IPS-NIHi7 (cell line): Measurements from ENCODE around the gene CAPN9.
"Not testable (repeated sequence)": the region's sequence is repeated elsewhere in the genome, so short reads cannot be mapped to it uniquely, and the experiment has no call there.

ENCODE experiments used
- DNase-seq: peaks from one replicate; pipeline ENCODE4 v3.0.0; 2012; ENCODE audit warnings: mixed read lengths; ENCODE audit errors: extremely low spot score

Gene CAPN9

DNA sequence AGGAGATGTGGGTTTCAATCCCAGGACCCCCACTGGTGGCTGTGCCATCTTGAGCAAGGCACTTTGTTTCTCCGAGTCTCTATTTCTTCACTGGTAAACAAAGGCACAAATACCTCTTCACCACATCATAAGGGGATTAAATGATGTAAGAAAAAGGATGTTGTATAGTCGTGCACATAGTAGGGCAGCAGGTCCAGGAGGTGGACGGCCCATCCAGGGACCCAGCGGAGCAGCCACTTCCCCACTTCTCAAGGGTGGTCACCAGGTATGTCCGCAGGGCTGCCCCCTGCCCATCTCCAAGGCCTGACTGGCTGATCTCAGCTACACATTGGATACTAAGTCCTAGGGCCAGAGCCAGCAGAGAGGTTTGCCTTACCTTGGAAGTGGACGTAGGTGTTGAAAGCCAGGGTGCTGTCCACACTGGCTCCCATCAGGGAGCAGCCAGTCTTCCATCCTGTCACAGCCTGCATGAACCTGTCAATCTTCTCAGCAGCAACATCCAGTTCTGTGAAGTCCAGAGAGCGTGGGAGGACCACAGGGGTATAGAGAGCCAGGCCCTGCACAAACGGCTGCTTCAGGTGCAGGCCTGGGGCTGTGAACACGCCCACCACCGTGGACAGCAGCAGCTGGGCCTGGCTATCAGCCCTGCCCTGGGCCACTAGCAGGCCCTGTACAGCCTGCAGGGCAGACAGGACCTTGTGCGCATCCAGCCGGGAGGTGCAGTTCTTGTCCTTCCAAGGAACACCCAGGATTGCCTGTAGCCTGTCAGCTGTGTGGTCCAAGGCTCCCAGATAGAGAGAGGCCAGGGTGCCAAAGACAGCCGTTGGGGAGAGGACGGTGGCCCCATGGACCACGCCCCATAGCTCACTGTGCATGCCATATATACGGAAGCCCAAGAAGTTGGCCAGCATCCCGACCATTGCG lies 37.3 kb upstream of the CAPN9 start:
- DNase-seq: no peak

DNA sequence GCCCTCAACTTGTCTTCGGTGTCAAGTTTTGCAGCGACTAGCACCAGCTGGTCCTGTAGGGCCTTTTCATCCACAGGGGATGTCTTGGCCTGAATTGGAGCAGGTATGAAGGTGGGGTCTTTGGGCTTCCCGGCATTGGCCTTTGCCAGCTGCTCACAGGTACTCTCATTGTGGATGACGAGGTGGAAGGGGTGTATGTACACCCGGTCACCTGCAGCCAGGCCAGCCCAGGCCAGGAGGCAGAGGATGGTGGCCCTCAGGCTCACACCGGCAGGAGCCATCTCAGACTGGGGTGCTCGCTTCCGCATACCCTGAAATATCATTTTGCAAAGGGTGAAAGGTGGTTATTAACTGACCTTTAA lies 36.7 kb upstream of the CAPN9 start:
- no peak for DNase-seq

DNA sequence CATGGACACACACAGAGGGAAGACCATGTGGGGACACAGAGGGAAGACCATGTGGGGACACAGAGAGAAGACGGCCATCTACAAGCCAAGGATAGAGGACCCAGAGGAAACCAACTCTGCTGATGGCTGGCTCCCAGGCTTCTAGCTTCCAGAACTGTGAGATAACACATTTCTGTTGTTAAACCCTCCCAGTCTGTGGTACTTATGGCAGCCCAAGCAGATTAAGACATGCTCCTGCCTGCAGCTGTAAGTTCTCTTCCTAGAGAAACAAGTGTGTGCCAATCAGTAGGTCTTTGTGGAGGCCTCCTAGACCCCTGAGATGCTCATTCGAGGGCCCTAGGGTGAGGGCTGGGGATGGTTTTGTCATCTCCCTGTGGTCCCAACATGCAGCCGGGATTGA lies 35.9 kb upstream of the CAPN9 start:
- DNase-seq: no peak

DNA sequence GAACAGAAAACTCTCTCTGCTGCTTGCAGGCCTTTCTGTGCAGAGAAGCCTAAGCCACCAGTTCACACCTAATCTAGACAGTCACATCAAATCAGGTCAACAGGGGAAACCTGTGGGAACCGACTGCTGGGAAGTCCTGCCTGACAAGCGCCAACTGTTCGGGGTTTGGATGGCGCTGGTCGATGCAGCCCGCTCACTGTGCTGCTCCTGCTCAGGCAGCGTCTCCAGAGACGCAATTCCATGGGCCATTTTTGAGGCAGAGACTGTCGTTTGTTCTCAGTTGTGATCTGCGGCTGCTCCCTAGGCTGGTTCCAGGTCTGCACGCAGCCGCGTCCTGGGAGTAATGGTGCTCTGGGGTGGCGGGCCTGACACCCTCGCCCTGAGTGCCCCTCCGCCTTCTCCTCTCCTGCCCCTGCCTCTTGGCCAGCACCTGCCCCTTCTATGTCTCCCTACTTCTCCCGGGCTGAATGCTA lies 34.7 kb upstream of the CAPN9 start:
- no peak for DNase-seq

DNA sequence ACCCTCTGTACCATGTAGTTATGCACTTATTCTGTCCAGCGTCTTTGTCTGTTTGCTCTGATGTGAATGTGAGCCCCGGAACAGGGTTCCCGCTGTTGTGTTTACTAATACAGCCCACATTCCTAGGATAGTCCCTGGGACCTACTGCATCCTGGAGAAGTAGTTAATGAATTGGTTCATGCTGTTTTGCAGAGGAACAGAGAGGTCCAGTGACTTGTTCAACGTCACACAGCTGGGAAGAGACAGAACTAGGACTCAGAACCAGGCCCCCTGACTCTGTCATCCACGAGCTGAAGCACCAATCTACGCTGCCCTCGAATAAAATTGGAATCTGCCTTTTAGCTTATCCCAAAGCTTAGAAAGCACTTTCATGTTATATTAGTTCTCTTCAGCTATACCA lies 34.0 kb upstream of the CAPN9 start:
- no peak for DNase-seq

DNA sequence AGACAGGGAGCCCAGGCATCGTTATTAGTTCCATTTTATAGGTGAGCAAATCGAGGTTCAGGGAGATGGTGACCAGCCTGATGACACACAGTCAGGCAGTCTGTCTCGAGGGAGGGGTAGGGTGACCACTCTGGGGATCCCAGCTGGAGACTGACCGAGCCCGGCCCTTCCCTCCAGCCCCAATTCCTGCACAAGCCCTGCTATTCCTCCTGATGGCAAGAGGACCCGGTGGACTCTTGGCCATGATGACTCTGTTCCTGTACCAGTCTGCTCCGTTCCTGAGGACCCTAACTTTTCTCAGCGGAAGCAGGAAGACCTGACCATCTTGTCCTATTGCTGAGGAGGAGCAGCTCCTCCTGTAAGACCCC lies 33.7 kb upstream of the CAPN9 start:
- DNase-seq: no peak

DNA sequence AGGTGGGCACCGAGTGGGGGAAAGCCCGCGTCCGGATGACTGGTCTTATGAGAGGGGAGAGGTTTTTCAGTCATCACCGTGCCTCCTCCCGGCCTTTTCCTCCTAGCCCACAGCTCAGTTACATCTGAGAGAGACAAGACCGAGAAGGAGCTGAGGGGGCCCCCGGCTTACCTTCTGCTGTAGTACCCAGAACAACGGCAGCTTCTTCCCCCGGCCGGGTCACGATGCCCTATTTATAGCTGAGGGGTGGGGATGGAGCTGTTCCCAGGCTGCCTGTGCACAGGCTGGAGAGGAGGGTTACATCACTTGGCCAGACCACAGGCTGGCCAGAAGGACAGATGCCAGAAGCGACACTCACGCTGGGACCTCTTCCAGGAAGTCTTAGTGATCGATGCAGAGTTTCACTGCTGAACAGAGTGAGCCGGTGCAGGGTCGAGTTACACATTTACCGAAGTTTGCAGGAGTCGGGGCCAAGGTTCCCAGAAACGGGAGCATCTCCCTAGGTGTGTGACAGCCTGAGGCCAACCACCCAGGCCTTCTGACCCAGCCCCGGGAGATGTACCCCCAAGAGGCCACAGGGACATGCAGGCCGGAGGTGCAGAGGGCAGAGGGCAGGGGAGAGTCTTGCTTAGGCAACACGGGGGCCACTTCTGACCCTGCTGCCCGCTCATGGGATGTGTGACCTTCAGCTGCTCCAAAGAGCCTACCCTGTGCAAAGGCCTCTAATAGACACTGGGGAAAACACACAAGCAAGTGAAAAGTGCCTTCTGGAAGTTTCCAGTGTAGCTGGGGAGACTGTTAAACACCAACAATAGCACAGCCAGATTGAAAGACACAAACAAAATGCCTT lies 33.0 kb upstream of the CAPN9 start, which contains the start of gene AGT:
Gene AGT, minus strand, starts transcription at position 208 of the 850 bp plus-strand sequence. CDS start 3,299 bp downstream, outside the sequence.
- DNase-seq: no peak

DNA sequence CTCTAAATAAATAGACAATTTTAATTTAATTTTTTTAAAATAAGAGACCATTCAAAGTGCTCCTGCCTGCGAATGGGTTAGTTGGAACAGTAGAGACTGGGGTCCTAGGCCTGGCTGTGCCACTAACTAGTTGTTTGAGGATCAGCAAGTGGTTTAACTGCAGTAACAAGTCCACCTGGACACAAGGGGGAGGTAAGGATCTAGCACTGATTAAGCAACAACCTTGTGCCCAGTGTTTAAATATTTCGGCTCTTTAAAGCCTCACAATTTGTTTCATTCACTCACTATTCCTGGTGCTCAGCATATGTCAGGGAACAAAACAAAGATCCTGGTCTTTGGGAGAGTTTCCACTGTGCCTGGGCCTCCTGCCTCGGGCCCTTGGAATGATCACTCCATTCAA lies 31.7 kb upstream of the CAPN9 start:
- no peak for DNase-seq

DNA sequence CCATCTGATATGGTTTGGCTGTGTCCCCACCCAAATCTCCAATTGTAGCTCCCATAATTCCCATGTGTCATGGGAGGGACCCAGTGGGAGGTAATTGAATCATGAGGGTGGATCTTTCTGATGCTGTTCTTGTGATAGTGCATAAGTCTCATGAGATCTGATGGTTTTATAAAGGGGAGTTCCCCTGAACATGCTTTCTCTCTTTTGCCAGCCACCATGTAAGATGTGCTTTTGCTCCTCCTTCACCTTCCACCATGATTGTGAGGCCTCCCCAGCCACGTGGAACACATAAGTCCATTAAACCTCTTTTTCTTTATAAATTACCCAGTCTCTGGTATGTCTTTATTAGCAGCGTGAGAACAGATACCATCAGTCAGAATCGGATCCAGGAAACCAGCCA lies 30.7 kb upstream of the CAPN9 start:
- DNase-seq: not testable (repeated sequence)

DNA sequence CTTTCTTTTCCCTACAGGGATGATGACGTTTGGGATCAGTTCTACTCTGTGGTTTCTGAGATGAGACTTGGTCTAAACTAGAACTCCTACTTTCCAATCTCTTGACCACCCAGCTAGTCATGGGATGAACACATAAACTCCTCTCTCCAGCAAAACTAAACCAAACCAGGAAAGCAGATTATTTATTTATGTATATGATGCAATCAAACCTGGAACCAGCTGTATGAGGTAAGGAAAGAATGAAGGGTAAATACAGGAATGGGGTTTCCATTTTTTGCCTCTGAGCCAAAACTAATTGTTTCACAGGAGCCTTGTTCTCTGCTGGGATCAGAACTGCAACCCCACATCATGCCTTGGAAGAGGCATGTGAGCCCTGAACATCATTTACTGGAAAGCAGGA lies 29.9 kb upstream of the CAPN9 start:
- no peak for DNase-seq

DNA sequence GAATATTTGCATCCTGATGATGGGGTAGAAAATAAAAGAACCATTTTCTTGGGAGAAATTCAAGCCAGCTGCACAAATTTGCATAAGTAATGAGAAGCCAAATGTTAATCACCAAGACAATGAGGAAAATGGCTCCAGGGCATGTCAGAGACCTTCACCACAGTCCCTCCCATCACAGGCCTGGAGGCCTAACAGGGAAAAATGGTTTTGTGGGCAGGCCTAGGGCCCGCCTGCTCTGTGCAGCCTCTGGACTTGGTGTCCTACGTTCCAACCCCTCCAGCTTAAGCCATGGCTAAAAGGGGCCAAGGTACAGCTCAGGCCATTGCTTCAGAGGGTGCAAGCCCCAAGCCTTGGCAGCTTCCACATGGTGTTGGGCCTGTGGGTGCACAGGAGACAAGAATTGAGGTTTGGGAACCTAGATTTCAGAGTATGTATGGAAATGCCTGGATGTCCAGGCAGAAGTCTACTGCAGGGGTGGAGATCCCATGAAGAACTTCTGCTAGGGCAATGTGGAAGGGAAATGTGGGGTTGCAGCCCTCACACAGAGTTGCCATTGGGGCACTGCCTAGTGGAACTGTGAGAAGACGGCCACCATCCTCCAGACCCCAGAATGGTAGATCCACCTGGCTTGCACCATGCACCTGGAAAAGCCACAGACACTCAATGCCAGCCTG lies 25.2 kb upstream of the CAPN9 start:
- not testable (repeated sequence) for DNase-seq

DNA sequence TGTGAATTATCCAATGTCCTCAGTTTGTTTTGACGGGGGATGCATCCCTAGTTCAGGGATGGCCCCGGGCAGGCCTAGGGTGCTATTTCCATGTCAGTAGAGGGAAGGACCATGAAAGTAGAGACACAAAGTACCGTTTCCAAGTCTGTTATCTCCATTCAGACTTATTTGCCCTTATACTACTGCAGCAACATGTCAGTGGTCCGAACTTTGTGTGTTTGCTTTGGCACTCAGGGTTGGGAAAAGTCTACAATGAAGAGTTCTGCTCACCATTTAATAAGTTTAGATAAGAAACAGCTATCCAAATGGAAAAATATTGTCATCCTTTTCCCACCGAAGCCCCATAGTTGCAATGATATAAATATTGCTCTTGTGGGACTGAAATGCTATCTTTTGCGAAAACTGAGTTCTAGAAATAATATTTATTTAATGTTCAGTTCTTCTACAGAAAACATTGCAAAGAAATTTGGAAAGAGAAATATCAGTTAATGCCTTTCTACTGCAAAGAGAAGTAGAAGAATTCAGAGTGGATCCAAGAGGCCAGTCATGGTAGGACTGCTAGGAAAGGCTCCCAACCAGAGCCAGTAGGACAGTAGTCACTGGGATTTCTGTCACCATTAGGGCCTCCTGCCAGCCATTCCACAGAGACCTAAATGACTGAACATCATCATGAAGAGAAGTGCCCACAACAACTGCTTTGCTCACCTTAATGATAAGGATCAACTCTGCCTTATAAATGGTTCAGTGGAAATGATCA lies 21.8 kb upstream of the CAPN9 start:
- no peak for DNase-seq

DNA sequence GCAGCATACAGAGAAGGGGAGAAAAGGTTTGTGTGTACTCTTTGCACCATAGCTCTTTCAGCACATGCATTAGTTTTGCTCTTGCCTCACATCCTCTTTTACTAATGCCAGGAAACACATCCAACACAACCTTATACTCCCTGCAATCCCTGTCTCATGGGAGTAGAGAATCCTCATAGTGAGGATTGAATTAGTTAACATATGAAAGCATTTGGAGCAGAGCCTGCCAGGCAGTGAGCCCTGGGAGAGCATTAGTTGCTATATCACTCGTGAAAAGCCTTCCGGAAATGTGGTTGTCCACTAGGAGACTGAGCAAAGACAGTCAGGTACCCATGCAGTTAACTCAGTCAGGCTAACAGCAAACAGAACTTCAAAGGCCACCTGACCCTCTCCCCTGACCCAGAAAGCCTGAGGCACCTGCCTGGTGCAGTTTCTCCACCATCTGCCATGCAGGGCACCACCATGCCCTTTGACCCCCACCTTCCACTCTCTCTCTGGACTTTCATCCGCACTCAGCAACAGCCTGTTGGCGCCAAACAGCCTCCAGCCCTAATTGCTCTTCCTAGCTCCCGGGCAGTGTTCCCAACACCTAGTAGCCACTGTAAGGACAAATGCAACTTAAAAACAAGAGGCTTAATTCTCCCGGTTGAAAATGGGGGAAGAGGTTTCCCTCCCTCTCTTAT lies 18.3 kb upstream of the CAPN9 start:
- DNase-seq: no peak

DNA sequence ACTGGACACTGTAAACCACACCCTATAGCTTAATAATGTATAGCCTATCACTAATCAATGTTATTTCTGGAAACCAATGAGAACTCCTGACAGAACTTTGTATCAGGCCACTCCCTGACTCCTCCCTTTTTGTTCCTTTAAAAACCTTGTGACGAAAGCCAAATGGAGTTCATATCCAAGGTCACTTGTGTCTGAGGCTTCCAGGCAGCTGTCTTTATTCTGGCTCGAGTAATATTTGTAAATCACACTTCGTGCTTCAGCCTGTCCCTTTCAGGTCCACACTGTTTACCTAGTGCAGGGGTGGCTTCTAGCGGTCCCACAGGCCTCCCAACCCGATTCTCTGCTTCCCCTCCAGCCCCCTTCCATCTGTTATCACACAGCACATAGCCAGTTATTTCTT lies 16.2 kb upstream of the CAPN9 start:
- no peak for DNase-seq

DNA sequence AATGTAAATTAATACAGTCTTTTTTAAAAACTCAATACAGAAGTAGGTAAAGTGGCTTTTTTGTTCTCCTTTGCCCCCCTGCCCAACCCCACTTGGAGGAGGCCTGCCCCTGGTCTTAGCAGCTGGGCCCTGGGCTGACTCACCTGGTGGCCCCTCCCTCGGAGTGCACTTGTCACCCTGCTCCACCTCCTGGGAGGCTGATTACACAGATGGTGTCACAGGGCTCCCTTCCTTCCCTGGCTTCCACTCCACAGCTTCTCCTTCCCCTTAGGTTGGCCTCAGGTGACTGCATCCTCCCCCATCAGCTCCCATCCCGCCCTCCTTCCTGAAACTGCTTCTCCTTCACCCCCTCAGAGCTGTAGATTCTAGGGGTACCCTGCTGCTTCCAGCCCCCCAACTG lies 11.7 kb upstream of the CAPN9 start:
- DNase-seq: no peak

DNA sequence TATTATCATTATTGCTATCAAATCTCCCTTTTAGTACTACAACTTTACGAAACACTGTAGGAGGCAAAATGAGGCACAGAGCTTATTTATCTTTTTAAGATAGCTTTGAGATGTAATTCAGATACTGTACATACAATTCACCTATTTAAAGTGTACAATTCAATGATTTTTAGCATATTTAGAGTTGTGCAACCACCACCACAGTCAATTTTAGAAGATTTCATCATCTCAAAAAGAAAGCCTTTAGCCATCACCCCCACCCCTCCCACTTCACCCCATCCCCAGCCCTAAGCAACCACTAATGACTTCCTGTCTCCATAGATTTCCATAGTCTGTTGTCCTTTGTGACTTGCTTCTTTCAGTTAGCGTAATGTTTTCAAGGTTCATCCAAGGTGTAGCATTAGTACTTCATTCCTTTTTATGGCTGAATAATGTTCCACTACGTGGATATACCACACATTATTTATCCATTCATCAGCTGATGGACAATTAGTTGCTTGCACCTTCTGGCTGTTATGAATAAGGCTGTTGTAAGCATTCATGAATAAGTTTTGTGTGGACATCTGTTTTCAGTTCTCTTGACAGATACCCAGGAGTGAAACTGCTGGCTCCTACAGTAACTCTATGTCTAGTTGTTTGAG lies 9.4 kb upstream of the CAPN9 start:
- DNase-seq: no peak

DNA sequence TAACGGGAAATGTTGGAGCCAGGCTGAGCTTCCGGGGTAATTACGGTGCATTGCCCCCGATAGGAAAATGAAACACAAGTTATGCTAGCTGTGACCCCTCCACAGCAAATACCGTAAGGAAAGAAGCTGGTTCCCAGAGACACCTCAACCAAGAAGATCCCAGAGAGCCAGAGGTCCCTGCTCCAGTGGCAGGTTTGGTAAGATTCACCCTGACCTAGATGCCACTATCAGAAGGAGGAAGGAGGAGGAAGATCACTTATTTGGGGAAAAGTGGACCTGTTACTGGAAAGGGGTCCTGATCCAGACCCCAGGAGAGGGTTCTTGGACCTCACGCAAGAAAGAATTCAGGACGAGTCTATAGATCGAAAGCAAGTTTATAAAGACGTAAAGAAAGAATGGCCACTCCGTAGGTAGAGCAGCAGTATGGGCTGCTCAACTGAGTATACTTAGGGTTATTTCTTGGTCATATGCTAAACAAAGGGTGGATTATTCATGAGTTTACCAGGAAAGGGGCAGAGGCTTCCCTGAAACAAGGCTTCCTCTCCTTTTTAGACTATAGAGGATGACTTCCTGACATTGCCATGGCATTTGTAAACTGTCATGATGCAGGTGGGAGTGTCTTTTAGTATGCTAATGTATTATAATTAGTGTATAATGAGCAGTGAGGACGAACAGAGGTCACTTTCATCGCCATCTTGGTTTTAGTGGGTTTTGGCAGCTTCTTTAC lies 7.5 kb upstream of the CAPN9 start:
- DNase-seq: no peak

DNA sequence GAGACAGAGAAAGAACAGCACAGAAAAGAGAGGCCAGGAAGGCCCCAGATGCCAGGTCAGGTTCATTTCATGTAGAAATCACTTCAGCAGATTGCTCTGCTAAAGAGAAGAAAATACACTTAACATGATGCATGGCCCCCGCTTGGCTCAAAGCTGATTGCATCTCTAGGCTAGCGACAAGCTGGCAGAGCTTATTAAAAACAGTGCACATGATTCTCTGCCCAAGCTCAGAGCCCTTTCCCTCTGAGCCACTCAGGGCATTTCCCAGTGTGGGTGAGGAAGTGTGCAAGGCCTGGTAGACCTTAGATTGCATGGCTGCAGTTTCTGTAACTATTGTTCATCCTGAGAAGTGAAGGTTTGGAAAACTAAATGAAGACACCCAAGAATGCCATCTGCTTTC lies 3.3 kb upstream of the CAPN9 start:
- DNase-seq: no peak

DNA sequence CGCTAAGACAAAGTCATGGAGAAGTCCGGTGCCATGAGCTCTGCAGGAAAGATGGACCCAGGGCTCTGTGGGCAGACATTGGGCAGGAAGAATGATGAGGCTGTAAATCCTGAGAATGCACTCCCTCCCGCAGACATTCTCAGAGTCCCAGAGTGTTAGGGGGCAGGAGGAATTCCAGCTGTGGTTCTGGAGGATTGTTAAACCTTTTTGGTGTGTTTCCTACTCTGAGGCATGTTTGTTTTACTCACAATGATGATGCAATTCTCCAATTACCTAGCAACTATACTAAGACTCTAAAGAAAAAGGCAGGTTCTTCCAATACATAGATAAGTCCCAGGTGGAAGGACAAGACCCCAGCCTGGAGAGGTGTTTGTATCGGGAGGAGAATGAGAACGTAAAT lies 2.8 kb upstream of the CAPN9 start:
- no peak for DNase-seq

DNA sequence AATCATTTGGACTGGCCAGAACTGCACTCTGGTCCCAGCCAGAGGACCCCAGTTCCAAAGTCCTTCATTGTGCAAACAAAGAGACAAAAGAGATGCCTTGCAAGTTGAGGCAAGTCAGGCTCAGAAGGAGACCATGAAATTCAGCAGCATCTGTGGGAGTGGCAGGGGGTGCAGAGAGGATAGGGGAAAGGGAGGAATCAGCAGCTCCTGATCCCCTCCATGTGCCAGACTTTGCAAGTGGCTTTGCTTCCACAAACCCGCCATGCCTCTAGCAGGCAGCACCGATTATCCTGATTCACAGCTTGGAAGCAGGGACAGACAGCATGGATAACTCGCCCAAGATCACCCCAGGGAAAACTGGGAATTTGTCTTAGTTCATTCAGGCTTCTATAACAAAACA lies 2.1 kb upstream of the CAPN9 start:
- DNase-seq: no peak
